H9 (cell line): ENCODE results near the gene VKORC1. TPM values are rescaled to one million over a fixed set of nuclear protein-coding genes. Genes with fewer than 3 reads are reported as not detected.

Experiments used
- DNase-seq: peaks from one replicate; pipeline ENCODE4 v3.0.0-alpha.2; 2017
- H2AFZ ChIP-seq: one replicate; pipeline ENCODE4 v1.6.1; 2013; ENCODE audit warnings: mild to moderate bottlenecking, low read length, control low read depth, moderate library complexity
- H2AK5ac ChIP-seq: 2 replicates; pipeline ENCODE4 v1.6.1; 2013; ENCODE audit warnings: low read length, control low read depth, mixed read lengths; ENCODE audit not compliant: insufficient read length
- H2BK120ac ChIP-seq: one replicate; pipeline ENCODE4 v1.6.1; 2013; ENCODE audit warnings: low read depth, mild to moderate bottlenecking, low read length, control low read depth, inconsistent platforms; ENCODE audit not compliant: poor library complexity, severe bottlenecking
- H2BK12ac ChIP-seq: 2 replicates; pipeline ENCODE4 v1.6.1; 2013; ENCODE audit warnings: low read length, control low read depth, mixed read lengths, low read depth; ENCODE audit not compliant: insufficient read length
- H2BK15ac ChIP-seq: 2 replicates; pipeline ENCODE4 v1.6.1; 2013; ENCODE audit warnings: low read depth, low read length, control low read depth
- H2BK20ac ChIP-seq: one replicate; pipeline ENCODE4 v1.6.1; 2013; ENCODE audit warnings: low read depth, mild to moderate bottlenecking, low read length, control low read depth, inconsistent platforms; ENCODE audit not compliant: poor library complexity, severe bottlenecking
- H2BK5ac ChIP-seq: 2 replicates; pipeline ENCODE4 v1.6.1; 2013; ENCODE audit warnings: low read length, control low read depth, mixed read lengths; ENCODE audit not compliant: insufficient read length
- H3K14ac ChIP-seq: 2 replicates; pipeline ENCODE4 v1.6.1; 2013; ENCODE audit warnings: low read length, control low read depth; ENCODE audit not compliant: insufficient read depth
- H3K18ac ChIP-seq: 2 replicates; pipeline ENCODE4 v1.6.1; 2013; ENCODE audit warnings: low read depth, mild to moderate bottlenecking, mixed read lengths, low read length, control low read depth; ENCODE audit not compliant: insufficient read length
- H3K23ac ChIP-seq: 2 replicates; pipeline ENCODE4 v1.6.1; 2013; ENCODE audit warnings: low read length, control low read depth, mixed read lengths, low read depth; ENCODE audit not compliant: insufficient read length
- H3K23me2 ChIP-seq: 2 replicates; pipeline ENCODE4 v1.6.1; 2013; ENCODE audit warnings: low read depth, mild to moderate bottlenecking, mixed read lengths, low read length, control low read depth; ENCODE audit not compliant: insufficient read length, poor library complexity, severe bottlenecking
- H3K27ac ChIP-seq: 2 replicates; pipeline ENCODE4 v1.5.1; 2013; ENCODE audit warnings: low read length, control low read depth, mixed read lengths, low read depth; ENCODE audit not compliant: insufficient read length
- H3K27me3 ChIP-seq: 2 replicates; pipeline ENCODE4 v1.6.1; 2013; ENCODE audit warnings: low read length, control low read depth, inconsistent platforms; ENCODE audit not compliant: insufficient read depth
- H3K4ac ChIP-seq: 2 replicates; pipeline ENCODE4 v1.6.1; 2013; ENCODE audit warnings: low read depth, mild to moderate bottlenecking, control low read depth, inconsistent platforms, low read length, moderate library complexity
- H3K4me1 ChIP-seq: 2 replicates; pipeline ENCODE4 v1.6.1; 2013; ENCODE audit warnings: low read length, control low read depth, inconsistent platforms; ENCODE audit not compliant: insufficient read depth
- H3K4me2 ChIP-seq: 2 replicates; pipeline ENCODE4 v1.6.1; 2013; ENCODE audit warnings: low read length, control low read depth, mixed read lengths; ENCODE audit not compliant: insufficient read length, insufficient read depth
- H3K56ac ChIP-seq: 2 replicates; pipeline ENCODE4 v1.6.1; 2013; ENCODE audit warnings: low read depth, mild to moderate bottlenecking, mixed read lengths, low read length, control low read depth; ENCODE audit not compliant: insufficient read length
- H3K79me1 ChIP-seq: 2 replicates; pipeline ENCODE4 v1.6.1; 2013; ENCODE audit warnings: low read depth, mild to moderate bottlenecking, moderate library complexity, low read length, control low read depth, inconsistent platforms; ENCODE audit not compliant: insufficient read depth, poor library complexity, severe bottlenecking
- H3K79me2 ChIP-seq: 2 replicates; pipeline ENCODE4 v1.6.1; 2013; ENCODE audit warnings: low read length, control low read depth, inconsistent platforms; ENCODE audit not compliant: insufficient read depth
- H3K9ac ChIP-seq: 2 replicates; pipeline ENCODE4 v1.6.1; 2013; ENCODE audit warnings: low read length, control low read depth, mixed read lengths; ENCODE audit not compliant: insufficient read length; ENCODE audit errors: extremely low read depth
- H3K9me3 ChIP-seq: one replicate; pipeline ENCODE4 v1.6.1; 2013; ENCODE audit warnings: low read depth, low read length, inconsistent platforms; ENCODE audit not compliant: control insufficient read depth
- H3T11ph ChIP-seq: one replicate; pipeline ENCODE4 v1.6.1; 2013; ENCODE audit warnings: mild to moderate bottlenecking, low read length, control low read depth, inconsistent platforms
- H4K20me1 ChIP-seq: one replicate; pipeline ENCODE4 v1.6.1; 2013; ENCODE audit not compliant: control insufficient read depth, insufficient read length, insufficient read depth
- H4K5ac ChIP-seq: 2 replicates; pipeline ENCODE4 v1.6.1; 2013; ENCODE audit warnings: low read depth, mild to moderate bottlenecking, mixed read lengths, low read length, control low read depth; ENCODE audit not compliant: insufficient read length
- H4K8ac ChIP-seq: replicated peaks from 2 replicates; pipeline ENCODE4 v1.6.1; 2013; ENCODE audit warnings: low read length, control low read depth, mixed read lengths, low read depth; ENCODE audit not compliant: insufficient read length
- H4K91ac ChIP-seq: 2 replicates; pipeline ENCODE4 v1.6.1; 2013; ENCODE audit warnings: low read depth, mild to moderate bottlenecking, moderate library complexity, mixed read lengths, low read length, control low read depth; ENCODE audit not compliant: insufficient read length
- H3K27ac Mint-ChIP-seq, 3 experiments: 2 replicates in 2 of 3; 3 replicates in 1 of 3; pipeline ENCODE4 v1.8.0; 2020 to 2021; ENCODE audit warnings: mixed read lengths in 3 of 3, mild to moderate bottlenecking in 1 of 3, moderate library complexity in 1 of 3
- H3K27me3 Mint-ChIP-seq: 2 replicates; pipeline ENCODE4 v1.8.0; 2021; ENCODE audit warnings: low read depth, mild to moderate bottlenecking, moderate library complexity, mixed read lengths
- H3K36me3 Mint-ChIP-seq, 3 experiments: 2 replicates in 2 of 3; 3 replicates in 1 of 3; pipeline ENCODE4 v1.8.0; 2020 to 2021; ENCODE audit warnings: low read depth in 3 of 3, mixed read lengths in 3 of 3; ENCODE audit not compliant: insufficient read depth in 1 of 3
- H3K4me1 Mint-ChIP-seq, 2 experiments: 2 replicates each; pipeline ENCODE4 v1.8.0; 2020; ENCODE audit warnings: mixed read lengths in 2 of 2
- H3K4me3 Mint-ChIP-seq, 2 experiments: 2 replicates in 1 of 2; 3 replicates in 1 of 2; pipeline ENCODE4 v1.8.0; 2020 to 2021; ENCODE audit warnings: mild to moderate bottlenecking in 2 of 2, mixed read lengths in 2 of 2, moderate library complexity in 1 of 2
- H3K9me3 Mint-ChIP-seq, 2 experiments: 2 replicates in 1 of 2; 3 replicates in 1 of 2; pipeline ENCODE4 v1.8.0; 2020; ENCODE audit warnings: mild to moderate bottlenecking in 2 of 2, mixed read lengths in 2 of 2, moderate library complexity in 1 of 2
- WGBS: extraction: QIAGEN DNeasy Blood & Tissue Kit; methylation state at CpG from one replicate; pipeline ENCODE4 v1.1.7; 2013; ENCODE audit warnings: missing lambda C conversion rate, low lambda C conversion rate, mixed read lengths; ENCODE audit not compliant: insufficient read length; ENCODE audit errors: extremely low coverage; 5-methylcytosine and 5-hydroxymethylcytosine counted together
- total RNA-seq: library from RNA; stranded (reverse); gene quantifications from 2 replicates; pipeline ENCODE4 v1.2.1, GENCODE V29; 2021
- TF ChIP-seq, protein P1 (sequence below): fragments of 200-600 bp; sonication (generic); conservative IDR thresholded peaks from 3 replicates; pipeline ENCODE4 v1.8.0; 2021; ENCODE audit warnings: antibody characterized with exemption, mild to moderate bottlenecking

Gene VKORC1
- total RNA-seq, 1 experiment from 2014 or later: 93.9 TPM

DNA sequence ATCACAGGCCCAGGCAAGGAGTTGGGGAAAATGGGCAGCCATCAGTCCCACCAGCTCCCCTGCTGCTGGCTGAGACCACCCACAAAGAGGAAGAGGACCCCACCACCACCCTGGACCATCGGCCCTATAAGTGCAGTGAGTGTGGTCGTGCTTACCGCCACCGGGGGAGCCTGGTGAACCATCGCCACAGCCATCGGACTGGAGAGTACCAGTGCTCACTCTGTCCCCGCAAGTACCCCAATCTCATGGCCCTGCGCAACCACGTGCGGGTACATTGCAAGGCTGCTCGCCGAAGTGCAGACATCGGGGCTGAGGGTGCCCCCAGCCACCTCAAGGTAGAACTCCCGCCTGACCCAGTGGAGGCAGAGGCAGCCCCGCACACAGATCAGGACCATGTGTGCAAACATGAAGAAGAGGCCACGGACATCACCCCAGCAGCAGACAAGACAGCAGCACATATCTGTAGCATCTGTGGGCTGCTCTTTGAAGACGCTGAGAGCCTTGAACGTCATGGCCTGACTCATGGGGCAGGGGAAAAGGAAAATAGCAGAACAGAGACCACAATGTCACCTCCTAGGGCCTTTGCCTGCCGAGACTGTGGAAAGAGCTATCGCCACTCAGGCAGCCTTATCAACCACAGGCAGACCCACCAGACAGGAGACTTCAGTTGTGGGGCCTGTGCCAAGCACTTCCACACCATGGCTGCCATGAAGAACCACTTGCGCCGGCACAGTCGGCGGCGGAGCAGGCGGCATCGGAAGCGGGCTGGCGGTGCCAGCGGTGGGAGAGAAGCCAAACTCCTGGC is 16.8 kb downstream of the VKORC1 start:
- no peak overlapping the region for H3K27ac ChIP-seq
- H3K18ac ChIP-seq: no peak overlapping the region
- H2AK5ac ChIP-seq: no peak overlapping the region
- DNase-seq: peak; percentile 26
- H3K23me2 ChIP-seq: no peaks in the 10 kb centered on the region
- no peak overlapping the region for H2AFZ ChIP-seq
- no peak overlapping the region for H4K91ac ChIP-seq
- H3K79me2 ChIP-seq: peaks cover 4% of the 10 kb centered on the region; the same call in 1 of the 2 replicates
- peaks cover 29 to 57% (median 55%) of the 10 kb centered on the region in 3 experiments; a peak in 6 of 7 replicates for H3K36me3 Mint-ChIP-seq
- H3K23ac ChIP-seq: no peak overlapping the region
- H2BK12ac ChIP-seq: no peak overlapping the region
- no peaks in the 10 kb centered on the region for H3K27me3 ChIP-seq
- no peak overlapping the region for H4K8ac ChIP-seq
- no peak overlapping the region for H4K5ac ChIP-seq
- H3K9me3 ChIP-seq: no peaks in the 10 kb centered on the region
- H4K20me1 ChIP-seq: peaks cover 4% of the 10 kb centered on the region
- H3K14ac ChIP-seq: no peak overlapping the region
- peaks cover 2% of the 10 kb centered on the region for H3K79me1 ChIP-seq
- H2BK15ac ChIP-seq: no peak overlapping the region
- H2BK120ac ChIP-seq: no peak overlapping the region
- H2BK5ac ChIP-seq: no peak overlapping the region
- H3K56ac ChIP-seq: no peak overlapping the region
- no peak overlapping the region for H3K9ac ChIP-seq
- H3K9me3 Mint-ChIP-seq: no peaks in the 10 kb centered on the region; a peak in 1 of 5 replicates
- H3K4me1 ChIP-seq: no peaks in the 10 kb centered on the region
- H3K27ac Mint-ChIP-seq: no peak overlapping the region
- no peak overlapping the region for H3T11ph ChIP-seq
- TF ChIP-seq, protein P1, sequence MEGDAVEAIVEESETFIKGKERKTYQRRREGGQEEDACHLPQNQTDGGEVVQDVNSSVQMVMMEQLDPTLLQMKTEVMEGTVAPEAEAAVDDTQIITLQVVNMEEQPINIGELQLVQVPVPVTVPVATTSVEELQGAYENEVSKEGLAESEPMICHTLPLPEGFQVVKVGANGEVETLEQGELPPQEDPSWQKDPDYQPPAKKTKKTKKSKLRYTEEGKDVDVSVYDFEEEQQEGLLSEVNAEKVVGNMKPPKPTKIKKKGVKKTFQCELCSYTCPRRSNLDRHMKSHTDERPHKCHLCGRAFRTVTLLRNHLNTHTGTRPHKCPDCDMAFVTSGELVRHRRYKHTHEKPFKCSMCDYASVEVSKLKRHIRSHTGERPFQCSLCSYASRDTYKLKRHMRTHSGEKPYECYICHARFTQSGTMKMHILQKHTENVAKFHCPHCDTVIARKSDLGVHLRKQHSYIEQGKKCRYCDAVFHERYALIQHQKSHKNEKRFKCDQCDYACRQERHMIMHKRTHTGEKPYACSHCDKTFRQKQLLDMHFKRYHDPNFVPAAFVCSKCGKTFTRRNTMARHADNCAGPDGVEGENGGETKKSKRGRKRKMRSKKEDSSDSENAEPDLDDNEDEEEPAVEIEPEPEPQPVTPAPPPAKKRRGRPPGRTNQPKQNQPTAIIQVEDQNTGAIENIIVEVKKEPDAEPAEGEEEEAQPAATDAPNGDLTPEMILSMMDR: 0 out of 3 replicates have a peak, but pooled peaks have one; percentile 23
- H3K27me3 Mint-ChIP-seq: no peaks in the 10 kb centered on the region
- no peak overlapping the region for H3K4me2 ChIP-seq
- H3K4me3 Mint-ChIP-seq: no peak overlapping the region; a peak in 1 of 5 replicates
- H3K4me1 Mint-ChIP-seq: peaks cover 7 to 11% of the 10 kb centered on the region in 2 experiments
- no peak overlapping the region for H3K4ac ChIP-seq
- no CpG with 5 or more reads among the region's 30 CpGs for WGBS
- no peak overlapping the region for H2BK20ac ChIP-seq
